ENCODE results near the gene DCAF10. TPM values are rescaled to one million over a fixed set of nuclear protein-coding genes. Genes with fewer than 3 reads are reported as not detected.

DCAF10 gene
- polyA plus RNA-seq, 1 donor (not counting 4 experiments of a cell fraction or from before 2014, with no cell fraction given), result 29.2 TPM

DNA sequence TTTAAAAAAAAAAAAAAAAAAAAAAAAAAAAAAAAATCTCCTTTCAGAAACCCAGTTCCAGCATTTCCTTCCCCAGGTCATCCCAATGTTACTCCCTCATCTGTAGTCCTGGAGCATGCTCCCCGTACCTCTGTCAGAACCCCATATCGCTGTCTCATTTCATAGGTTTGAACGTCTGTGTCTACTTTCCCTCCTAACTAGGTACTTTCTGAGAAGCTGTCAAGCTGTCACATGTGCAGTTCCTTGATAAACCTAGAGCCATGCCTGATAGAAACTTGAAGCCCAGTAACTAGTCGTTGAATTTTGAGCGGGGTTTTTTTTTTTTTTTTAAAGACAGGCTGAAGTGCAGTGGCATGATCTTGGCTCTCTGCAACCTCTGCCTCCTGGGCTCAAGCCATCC lies 31.3 kb upstream of the DCAF10 start:
- no peak for TF ChIP-seq EZH2 (IDR thresholded peaks at IDR 0.05; ENCODE audit: low read length)
- TF ChIP-seq, protein P1, sequence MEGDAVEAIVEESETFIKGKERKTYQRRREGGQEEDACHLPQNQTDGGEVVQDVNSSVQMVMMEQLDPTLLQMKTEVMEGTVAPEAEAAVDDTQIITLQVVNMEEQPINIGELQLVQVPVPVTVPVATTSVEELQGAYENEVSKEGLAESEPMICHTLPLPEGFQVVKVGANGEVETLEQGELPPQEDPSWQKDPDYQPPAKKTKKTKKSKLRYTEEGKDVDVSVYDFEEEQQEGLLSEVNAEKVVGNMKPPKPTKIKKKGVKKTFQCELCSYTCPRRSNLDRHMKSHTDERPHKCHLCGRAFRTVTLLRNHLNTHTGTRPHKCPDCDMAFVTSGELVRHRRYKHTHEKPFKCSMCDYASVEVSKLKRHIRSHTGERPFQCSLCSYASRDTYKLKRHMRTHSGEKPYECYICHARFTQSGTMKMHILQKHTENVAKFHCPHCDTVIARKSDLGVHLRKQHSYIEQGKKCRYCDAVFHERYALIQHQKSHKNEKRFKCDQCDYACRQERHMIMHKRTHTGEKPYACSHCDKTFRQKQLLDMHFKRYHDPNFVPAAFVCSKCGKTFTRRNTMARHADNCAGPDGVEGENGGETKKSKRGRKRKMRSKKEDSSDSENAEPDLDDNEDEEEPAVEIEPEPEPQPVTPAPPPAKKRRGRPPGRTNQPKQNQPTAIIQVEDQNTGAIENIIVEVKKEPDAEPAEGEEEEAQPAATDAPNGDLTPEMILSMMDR (optimal IDR thresholded peaks at IDR 0.05 in 1 of 3, IDR thresholded peaks at IDR 0.05 in 1 of 3, conservative IDR thresholded peaks at IDR 0.05 in 1 of 3; ENCODE audit: extremely low read depth in 1 of 3, insufficient read depth in 2 of 3, low read length in 3 of 3), result no peak
- peaks cover 6 to 7% of the 10 kb centered on the region in 2 experiments for H3K36me3 ChIP-seq (ENCODE audit: control insufficient read depth in 2 of 2, extremely low read depth in 1 of 2, insufficient read depth in 2 of 2, low read length in 2 of 2)

DNA sequence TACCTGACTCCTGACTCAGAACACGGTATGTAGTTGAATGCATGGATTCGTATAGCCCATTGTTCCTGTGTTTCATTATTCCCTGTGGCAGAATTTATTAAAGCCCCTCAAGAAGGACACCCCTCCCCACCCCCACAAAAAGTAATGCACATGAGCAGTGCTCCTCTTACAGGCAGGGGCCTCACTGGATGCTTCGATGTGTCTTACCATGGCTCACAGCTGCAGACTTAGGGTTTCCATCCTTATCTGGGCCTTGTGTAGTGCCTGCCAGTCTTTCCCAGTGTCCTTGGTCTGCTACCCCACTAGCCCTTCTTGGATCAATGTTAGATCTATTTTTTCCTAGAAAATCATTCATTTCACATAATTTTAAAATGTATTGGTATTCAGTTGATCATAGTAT lies 30.6 kb upstream of the DCAF10 start:
- Histone ChIP-seq H3K9me1 (ENCODE audit: control insufficient read depth, extremely low read depth, insufficient read depth, low read length) (peaks cover 2% of the 10 kb centered on the region), H3K27ac (ENCODE audit: control insufficient read depth, insufficient read depth, low read length) (no peak overlapping the region), H3K36me3 (ENCODE audit: control insufficient read depth in 2 of 2, extremely low read depth in 1 of 2, insufficient read depth in 2 of 2, low read length in 2 of 2) (peaks cover 7 to 9% of the 10 kb centered on the region in 2 experiments), H3K4me3 (ENCODE audit: control insufficient read depth in 2 of 3, extremely low read depth in 1 of 3, insufficient read depth in 2 of 3, low read depth in 1 of 3, low read length in 3 of 3) (no peak overlapping the region), H3K9ac (ENCODE audit: control insufficient read depth, extremely low read depth, insufficient read depth, low read length) (no peak overlapping the region), H3K27me3 (ENCODE audit: control insufficient read depth, extremely low read depth, insufficient read depth, low read length) (no peaks in the 10 kb centered on the region), H3K9me3 (ENCODE audit: control insufficient read depth, low read depth, low read length) (no peaks in the 10 kb centered on the region), H3K79me2 (ENCODE audit: control insufficient read depth, insufficient read depth, low read length) (no peaks in the 10 kb centered on the region), H4K20me1 (ENCODE audit: control insufficient read depth, extremely low read depth, insufficient read depth, low read length) (no peaks in the 10 kb centered on the region), H3K4me1 (ENCODE audit: control insufficient read depth, extremely low read depth, insufficient read depth, low read length) (no peaks in the 10 kb centered on the region), H2AFZ (ENCODE audit: control insufficient read depth, low read length) (no peak overlapping the region), H3K4me2 (ENCODE audit: control insufficient read depth, extremely low read depth, insufficient read depth, low read depth, low read length) (no peak overlapping the region)
- DNase-seq (ENCODE audit: low read depth, low spot score), result no peak
- no peak for FAIRE-seq
- no peak for TF ChIP-seq EZH2 (IDR thresholded peaks at IDR 0.05; ENCODE audit: low read length)
- TF ChIP-seq, protein P1 (optimal IDR thresholded peaks at IDR 0.05 in 1 of 3, IDR thresholded peaks at IDR 0.05 in 1 of 3, conservative IDR thresholded peaks at IDR 0.05 in 1 of 3; ENCODE audit: extremely low read depth in 1 of 3, insufficient read depth in 2 of 3, low read length in 3 of 3), result no peak
- dilution Hi-C loops (cut with MboI; ENCODE audit: extremely low pct_ligation_motif_present, low sequenced_read_pairs), result no loop called here

More for the DNA sequence above, 31.3 kb upstream of the DCAF10 start:
- H3K27me3 ChIP-seq (ENCODE audit: control insufficient read depth, extremely low read depth, insufficient read depth, low read length), result no peaks in the 10 kb centered on the region
- no peak overlapping the region for H3K27ac ChIP-seq (ENCODE audit: control insufficient read depth, insufficient read depth, low read length)
- no peaks in the 10 kb centered on the region for H3K9me3 ChIP-seq (ENCODE audit: control insufficient read depth, low read depth, low read length)
- H3K4me2 ChIP-seq (ENCODE audit: control insufficient read depth, extremely low read depth, insufficient read depth, low read depth, low read length), result no peak overlapping the region
- H2AFZ ChIP-seq (ENCODE audit: control insufficient read depth, low read length), result no peak overlapping the region
- no peaks in the 10 kb centered on the region for H3K79me2 ChIP-seq (ENCODE audit: control insufficient read depth, insufficient read depth, low read length)
- peaks cover 2% of the 10 kb centered on the region for H3K9me1 ChIP-seq (ENCODE audit: control insufficient read depth, extremely low read depth, insufficient read depth, low read length)
- no peaks in the 10 kb centered on the region for H4K20me1 ChIP-seq (ENCODE audit: control insufficient read depth, extremely low read depth, insufficient read depth, low read length)
- FAIRE-seq (no peak), DNase-seq (ENCODE audit: low read depth, low spot score) (no peak)
- no peak overlapping the region for H3K4me3 ChIP-seq (ENCODE audit: control insufficient read depth in 2 of 3, extremely low read depth in 1 of 3, insufficient read depth in 2 of 3, low read depth in 1 of 3, low read length in 3 of 3)
- no peak overlapping the region for H3K9ac ChIP-seq (ENCODE audit: control insufficient read depth, extremely low read depth, insufficient read depth, low read length)
- no peaks in the 10 kb centered on the region for H3K4me1 ChIP-seq (ENCODE audit: control insufficient read depth, extremely low read depth, insufficient read depth, low read length)
- dilution Hi-C loops (cut with MboI; ENCODE audit: extremely low pct_ligation_motif_present, low sequenced_read_pairs), result no loop called here

Measured in keratinocyte (primary cell).